OCI-LY3 (cell line): Measurements from ENCODE around the gene PTPRN2.

ENCODE experiments used
- H2AFZ ChIP-seq: fragments of 200-600, 300-600 bp; shearing (Covaris generic); 2 replicates; pipeline ENCODE4 v1.6.0; 2014; ENCODE audit warnings: antibody characterized with exemption, low read depth, low read length
- H3K27ac ChIP-seq: fragments of 200-600, 300-600 bp; sonication (generic); 2 replicates; pipeline ENCODE4 v1.5.1; 2014; ENCODE audit warnings: mild to moderate bottlenecking, low read length, moderate library complexity, mixed read lengths
- H3K27me3 ChIP-seq: fragments of 200-600, 300-600 bp; sonication (generic); 2 replicates; pipeline ENCODE4 v1.6.1; 2014; ENCODE audit warnings: low read depth, low read length, mixed read lengths
- H3K36me3 ChIP-seq: fragments of 200-600, 300-600 bp; sonication (generic); replicated peaks from 2 replicates; pipeline ENCODE3; 2014; ENCODE audit warnings: low read depth, low read length, mixed read lengths
- H3K4me1 ChIP-seq: fragments of 300-600, 200-600 bp; sonication (generic); 2 replicates; pipeline ENCODE4 v1.6.1; 2014; ENCODE audit warnings: low read length, mixed read lengths
- H3K4me2 ChIP-seq: fragments of 200-600, 300-600 bp; sonication (generic); 2 replicates; pipeline ENCODE4 v1.6.1; 2014; ENCODE audit warnings: low read length, mixed read lengths
- H3K4me3 ChIP-seq: fragments of 300-600, 200-600 bp; sonication (generic); 2 replicates; pipeline ENCODE4 v1.5.1; 2014; ENCODE audit warnings: antibody characterized with exemption, mild to moderate bottlenecking, low read length, moderate library complexity
- H3K79me2 ChIP-seq: fragments of 300-600, 200-600 bp; shearing (Covaris generic); 2 replicates; pipeline ENCODE4 v1.6.1; 2014; ENCODE audit warnings: mild to moderate bottlenecking, low read length, mixed read lengths
- H3K9ac ChIP-seq: fragments of 300-600, 200-600 bp; shearing (Covaris generic); 2 replicates; pipeline ENCODE4 v1.6.0; 2014; ENCODE audit warnings: mild to moderate bottlenecking, low read length, moderate library complexity
- H3K9me3 ChIP-seq: fragments of 200-600, 300-600 bp; shearing (Covaris generic); 2 replicates; pipeline ENCODE4 v1.6.1; 2014; ENCODE audit warnings: low read length, mixed read lengths; ENCODE audit not compliant: insufficient read depth
- H4K20me1 ChIP-seq: fragments of 200-600, 300-600 bp; sonication (generic); 2 replicates; pipeline ENCODE4 v1.6.1; 2016; ENCODE audit warnings: low read length, mixed read lengths; ENCODE audit not compliant: insufficient read depth
- EZH2phosphoT487 ChIP-seq: fragments of 200-600 bp; shearing (Covaris generic); IDR thresholded peaks from 2 replicates; pipeline ENCODE4 v1.6.1; 2018; ENCODE audit warnings: antibody characterized with exemption, mixed run types, low read depth
- TF ChIP-seq, protein P1 (sequence below): fragments of 200-600, 300-600 bp; sonication (generic); IDR thresholded peaks from 2 replicates; pipeline ENCODE4 v1.5.1; 2014; ENCODE audit warnings: antibody characterized with exemption, low read length, low read depth

The PTPRN2 gene

DNA sequence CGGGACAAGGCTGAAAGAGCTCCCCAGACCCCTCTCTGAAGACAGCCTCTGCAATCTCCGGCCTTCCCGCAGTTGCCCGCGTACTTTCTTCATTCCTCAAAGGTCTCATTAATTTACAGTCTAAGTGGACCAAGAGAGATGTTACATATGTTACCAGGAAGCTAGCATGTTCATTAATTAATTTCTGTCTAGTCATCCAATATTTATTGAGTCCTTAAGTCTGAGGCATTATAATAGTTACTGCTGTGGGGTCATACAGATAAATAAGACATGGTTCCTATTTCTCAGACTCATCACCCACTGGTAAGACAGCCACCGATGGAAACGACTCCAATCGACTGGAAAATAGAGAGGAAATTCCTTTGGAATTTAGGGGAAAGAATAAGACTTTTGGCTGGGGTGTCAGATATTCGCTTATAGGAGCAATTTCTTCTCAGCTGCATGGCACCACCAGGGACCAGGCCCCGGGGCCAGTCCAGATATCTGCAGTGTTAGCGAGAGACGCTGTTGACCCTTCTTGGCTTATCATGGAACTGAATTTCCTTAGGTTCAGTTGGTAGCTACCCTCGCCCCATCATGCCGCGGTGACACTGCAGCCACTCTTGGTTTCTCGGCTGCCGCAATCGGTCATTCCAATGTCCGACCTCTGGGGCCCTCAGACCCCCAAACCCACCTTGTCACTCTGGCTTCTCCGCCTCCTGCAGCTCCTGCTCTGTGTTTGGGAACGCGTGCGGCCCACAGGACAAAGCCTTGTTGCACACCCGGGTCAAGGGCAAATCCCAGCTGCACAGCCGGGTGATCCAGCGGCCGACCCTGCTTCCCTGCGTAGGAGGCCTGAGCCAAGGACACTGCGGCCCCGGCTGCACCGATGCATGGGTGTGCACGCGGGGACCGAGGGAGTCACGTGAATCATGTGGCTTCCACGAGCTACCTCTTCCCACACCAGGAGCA lies 867.6 kb downstream of the PTPRN2 start:
- Histone ChIP-seq H3K79me2 (no peaks in the 10 kb centered on the region), H3K4me3 (no peak overlapping the region), H3K9me3 (no peaks in the 10 kb centered on the region; the same call in 1 of the 2 replicates), H3K4me2 (no peak overlapping the region), H4K20me1 (no peaks in the 10 kb centered on the region), H2AFZ (no peak overlapping the region), H3K36me3 (no peaks in the 10 kb centered on the region), H3K4me1 (no peaks in the 10 kb centered on the region), H3K27me3 (no peaks in the 10 kb centered on the region), H3K27ac (no peak overlapping the region), H3K9ac (no peak overlapping the region)
- TF ChIP-seq EZH2phosphoT487: no peak
- TF ChIP-seq, protein P1, sequence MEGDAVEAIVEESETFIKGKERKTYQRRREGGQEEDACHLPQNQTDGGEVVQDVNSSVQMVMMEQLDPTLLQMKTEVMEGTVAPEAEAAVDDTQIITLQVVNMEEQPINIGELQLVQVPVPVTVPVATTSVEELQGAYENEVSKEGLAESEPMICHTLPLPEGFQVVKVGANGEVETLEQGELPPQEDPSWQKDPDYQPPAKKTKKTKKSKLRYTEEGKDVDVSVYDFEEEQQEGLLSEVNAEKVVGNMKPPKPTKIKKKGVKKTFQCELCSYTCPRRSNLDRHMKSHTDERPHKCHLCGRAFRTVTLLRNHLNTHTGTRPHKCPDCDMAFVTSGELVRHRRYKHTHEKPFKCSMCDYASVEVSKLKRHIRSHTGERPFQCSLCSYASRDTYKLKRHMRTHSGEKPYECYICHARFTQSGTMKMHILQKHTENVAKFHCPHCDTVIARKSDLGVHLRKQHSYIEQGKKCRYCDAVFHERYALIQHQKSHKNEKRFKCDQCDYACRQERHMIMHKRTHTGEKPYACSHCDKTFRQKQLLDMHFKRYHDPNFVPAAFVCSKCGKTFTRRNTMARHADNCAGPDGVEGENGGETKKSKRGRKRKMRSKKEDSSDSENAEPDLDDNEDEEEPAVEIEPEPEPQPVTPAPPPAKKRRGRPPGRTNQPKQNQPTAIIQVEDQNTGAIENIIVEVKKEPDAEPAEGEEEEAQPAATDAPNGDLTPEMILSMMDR: no peak

DNA sequence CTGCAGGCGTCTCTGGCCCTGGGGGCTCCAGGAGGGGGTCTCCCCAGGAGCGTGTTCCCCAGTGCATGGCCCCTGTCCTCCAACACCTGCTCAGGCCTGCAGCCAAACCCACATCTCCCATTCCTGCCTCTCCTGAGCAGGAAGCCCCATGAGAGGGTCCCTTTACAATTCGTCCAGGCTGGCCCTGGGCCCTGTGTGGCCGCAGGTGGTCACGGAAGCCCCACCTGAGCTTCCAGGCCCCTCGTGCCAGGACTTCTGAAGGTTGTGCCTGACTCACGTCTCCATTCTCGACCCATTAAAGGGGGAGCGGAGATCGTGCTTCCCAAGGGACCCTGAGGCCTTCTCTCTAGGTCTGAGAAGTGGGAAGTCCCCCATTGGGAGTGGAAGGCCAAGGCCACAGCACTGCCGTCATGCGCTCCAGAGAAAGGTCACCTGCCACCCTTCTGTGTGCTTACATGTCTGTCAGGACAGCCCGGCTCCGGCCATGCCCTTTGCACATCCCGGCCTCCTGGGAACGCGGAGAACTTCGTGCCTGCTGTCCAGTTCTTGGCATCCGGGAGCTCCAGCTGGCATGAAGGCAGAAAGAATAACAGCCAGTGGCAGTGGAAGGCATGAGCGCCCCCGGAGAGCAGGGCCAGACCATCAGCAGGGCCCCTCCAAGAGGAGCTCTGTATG lies 868.5 kb downstream of the PTPRN2 start:
- H4K20me1 ChIP-seq: no peaks in the 10 kb centered on the region
- H3K4me3 ChIP-seq: no peak overlapping the region
- no peaks in the 10 kb centered on the region; the same call in 1 of the 2 replicates for H3K9me3 ChIP-seq
- H3K4me2 ChIP-seq: no peak overlapping the region
- no peaks in the 10 kb centered on the region for H3K4me1 ChIP-seq
- no peaks in the 10 kb centered on the region for H3K79me2 ChIP-seq
- no peaks in the 10 kb centered on the region for H3K36me3 ChIP-seq
- no peak overlapping the region for H3K9ac ChIP-seq
- TF ChIP-seq, protein P1: no peak
- no peak for TF ChIP-seq EZH2phosphoT487
- no peak overlapping the region for H2AFZ ChIP-seq
- no peaks in the 10 kb centered on the region for H3K27me3 ChIP-seq
- H3K27ac ChIP-seq: no peak overlapping the region

DNA sequence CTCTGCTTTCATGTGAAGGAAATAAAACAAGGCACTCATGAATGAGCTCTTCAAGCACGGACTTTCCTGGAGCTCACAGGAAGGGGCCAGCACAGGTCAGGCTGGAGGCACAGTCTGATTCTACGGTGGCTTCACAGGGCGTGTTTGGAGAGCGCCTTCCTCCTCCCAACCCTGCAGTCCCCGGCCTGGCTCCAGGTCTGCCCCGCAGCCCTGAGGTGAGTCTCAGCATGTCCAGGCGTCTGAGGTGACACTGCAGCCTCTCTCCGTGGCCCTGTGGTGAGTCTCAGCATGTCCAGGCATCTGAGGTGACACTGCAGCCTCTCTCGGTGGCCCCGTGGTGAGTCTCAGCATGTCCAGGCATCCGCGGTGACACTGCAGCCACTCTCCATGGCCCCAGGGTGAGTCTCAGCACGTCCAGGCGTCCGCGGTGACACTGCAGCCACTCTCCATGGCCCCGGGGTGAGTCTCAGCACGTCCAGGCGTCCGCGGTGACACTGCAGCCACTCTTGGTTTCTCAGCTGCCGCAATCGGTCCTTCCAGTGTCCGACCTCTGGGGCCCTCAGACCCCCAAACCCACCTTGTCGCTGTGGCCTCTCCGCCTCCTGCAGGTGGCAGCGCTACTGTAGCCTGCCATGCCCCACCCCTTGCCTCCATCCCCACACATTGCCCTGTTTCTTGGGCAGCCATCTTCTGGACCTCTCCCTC lies 869.2 kb downstream of the PTPRN2 start:
- Histone ChIP-seq H3K4me1 (no peaks in the 10 kb centered on the region), H3K27me3 (no peaks in the 10 kb centered on the region), H3K36me3 (no peaks in the 10 kb centered on the region), H4K20me1 (no peaks in the 10 kb centered on the region), H3K4me2 (no peak overlapping the region), H3K27ac (no peak overlapping the region), H2AFZ (no peak overlapping the region), H3K4me3 (no peak overlapping the region), H3K9ac (no peak overlapping the region), H3K9me3 (no peaks in the 10 kb centered on the region; the same call in 1 of the 2 replicates), H3K79me2 (no peaks in the 10 kb centered on the region)
- no peak for TF ChIP-seq EZH2phosphoT487
- TF ChIP-seq, protein P1: no peak
